ENCODE results near the gene ZC3H6. TPM values are rescaled to one million over a fixed set of nuclear protein-coding genes. Genes with fewer than 3 reads are reported as not detected.

The ZC3H6 gene
- total and polyA plus RNA-seq, 2 of the 13 experiments (the other 11 are each of a cell fraction or from before 2014, with no cell fraction given) = 0.71 to 0.93 TPM

GRCh38 chr2:112275311-112275886, at the start of gene ZC3H6 (continued):
- TF ChIP-seq AFF4 (CRISPR knock-in tag; IDR thresholded peaks at IDR 0.05) = peak; percentile 84
- peak; percentile 79; the same call in 1 of the 2 replicates for TF ChIP-seq DMTF1 (CRISPR knock-in tag; IDR thresholded peaks at IDR 0.05)
- peak; percentile 53; the same call in 1 of the 2 replicates for TF ChIP-seq ZNF841 (CRISPR knock-in tag; IDR thresholded peaks at IDR 0.05; ENCODE audit: borderline replicate concordance)
- peak; percentile 93 for TF ChIP-seq ZNF816 (CRISPR knock-in tag; IDR thresholded peaks at IDR 0.05; ENCODE audit: borderline replicate concordance)
- TF ChIP-seq DDIT3 (CRISPR knock-in tag; IDR thresholded peaks at IDR 0.05) = no peak
- no peak; the same call in 1 of the 2 replicates for TF ChIP-seq ZSCAN20 (CRISPR knock-in tag; IDR thresholded peaks at IDR 0.05; ENCODE audit: borderline replicate concordance)
- TF ChIP-seq, protein P1, sequence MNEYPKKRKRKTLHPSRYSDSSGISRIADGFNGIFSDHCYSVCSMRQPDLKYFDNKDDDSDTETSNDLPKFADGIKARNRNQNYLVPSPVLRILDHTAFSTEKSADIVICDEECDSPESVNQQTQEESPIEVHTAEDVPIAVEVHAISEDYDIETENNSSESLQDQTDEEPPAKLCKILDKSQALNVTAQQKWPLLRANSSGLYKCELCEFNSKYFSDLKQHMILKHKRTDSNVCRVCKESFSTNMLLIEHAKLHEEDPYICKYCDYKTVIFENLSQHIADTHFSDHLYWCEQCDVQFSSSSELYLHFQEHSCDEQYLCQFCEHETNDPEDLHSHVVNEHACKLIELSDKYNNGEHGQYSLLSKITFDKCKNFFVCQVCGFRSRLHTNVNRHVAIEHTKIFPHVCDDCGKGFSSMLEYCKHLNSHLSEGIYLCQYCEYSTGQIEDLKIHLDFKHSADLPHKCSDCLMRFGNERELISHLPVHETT (CRISPR knock-in tag; conservative IDR thresholded peaks at IDR 0.05) = peak; percentile 75; the same call in 1 of the 2 replicates
- TF ChIP-seq SIX4 (CRISPR knock-in tag; IDR thresholded peaks at IDR 0.05) = peak; percentile 88
- TF ChIP-seq HCFC1 (IDR thresholded peaks at IDR 0.05; ENCODE audit: low read depth, low read length) = peak; percentile 53
- TF ChIP-seq, protein P2, sequence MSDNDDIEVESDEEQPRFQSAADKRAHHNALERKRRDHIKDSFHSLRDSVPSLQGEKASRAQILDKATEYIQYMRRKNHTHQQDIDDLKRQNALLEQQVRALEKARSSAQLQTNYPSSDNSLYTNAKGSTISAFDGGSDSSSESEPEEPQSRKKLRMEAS (IDR thresholded peaks at IDR 0.05) = peak; percentile 87
- TF ChIP-seq ZSCAN31 (CRISPR knock-in tag; IDR thresholded peaks at IDR 0.05; ENCODE audit: low read depth) = peak; percentile 76
- TF ChIP-seq FOSL1 (CRISPR knock-in tag; IDR thresholded peaks at IDR 0.05; ENCODE audit: borderline replicate concordance) = no peak; the same call in 1 of the 2 replicates
- peak; percentile 94 for TF ChIP-seq KMT2A (CRISPR knock-in tag; IDR thresholded peaks at IDR 0.05)
- peak; percentile 85 for TF ChIP-seq HES4 (CRISPR knock-in tag; IDR thresholded peaks at IDR 0.05; ENCODE audit: borderline replicate concordance)
